OCI-LY7 (cell line): Measurements from ENCODE around the gene COL13A1.

Source experiments
- EZH2phosphoT487 ChIP-seq: fragments of 200-600 bp; sonication (generic); IDR thresholded peaks from 2 replicates; pipeline ENCODE4 v1.6.1; 2018; ENCODE audit warnings: low read depth, borderline replicate concordance, mild to moderate bottlenecking, mixed run types, antibody characterized with exemption, low read length, moderate library complexity, mixed read lengths
- TF ChIP-seq, protein P1 (sequence below): fragments of 200-600 bp; sonication (generic); conservative IDR thresholded peaks from 2 replicates; pipeline ENCODE4 v1.5.1; 2014; ENCODE audit warnings: mild to moderate bottlenecking, antibody characterized with exemption, low read length, moderate library complexity, mixed read lengths

DNA sequence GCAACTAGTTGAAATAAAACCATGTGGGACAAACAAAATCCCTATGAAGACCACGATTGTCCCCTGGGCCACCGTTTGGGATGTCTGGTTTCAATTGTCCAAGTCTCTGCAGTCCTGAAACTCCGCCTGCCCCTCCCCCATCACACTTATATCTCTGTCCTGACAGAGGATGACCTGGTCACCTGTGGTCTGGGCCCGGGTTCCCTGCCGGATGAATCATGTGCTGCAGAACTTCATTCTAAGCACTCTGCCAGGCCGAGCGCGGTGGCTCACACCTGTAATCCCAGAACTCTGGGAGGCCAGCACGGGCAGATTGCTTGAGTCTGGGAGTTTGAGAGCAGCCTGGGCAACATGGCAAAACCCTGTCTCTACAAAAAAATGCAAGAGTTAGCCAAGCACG is 91.1 kb downstream of the COL13A1 start:
- no peak for TF ChIP-seq EZH2phosphoT487
- TF ChIP-seq, protein P1, sequence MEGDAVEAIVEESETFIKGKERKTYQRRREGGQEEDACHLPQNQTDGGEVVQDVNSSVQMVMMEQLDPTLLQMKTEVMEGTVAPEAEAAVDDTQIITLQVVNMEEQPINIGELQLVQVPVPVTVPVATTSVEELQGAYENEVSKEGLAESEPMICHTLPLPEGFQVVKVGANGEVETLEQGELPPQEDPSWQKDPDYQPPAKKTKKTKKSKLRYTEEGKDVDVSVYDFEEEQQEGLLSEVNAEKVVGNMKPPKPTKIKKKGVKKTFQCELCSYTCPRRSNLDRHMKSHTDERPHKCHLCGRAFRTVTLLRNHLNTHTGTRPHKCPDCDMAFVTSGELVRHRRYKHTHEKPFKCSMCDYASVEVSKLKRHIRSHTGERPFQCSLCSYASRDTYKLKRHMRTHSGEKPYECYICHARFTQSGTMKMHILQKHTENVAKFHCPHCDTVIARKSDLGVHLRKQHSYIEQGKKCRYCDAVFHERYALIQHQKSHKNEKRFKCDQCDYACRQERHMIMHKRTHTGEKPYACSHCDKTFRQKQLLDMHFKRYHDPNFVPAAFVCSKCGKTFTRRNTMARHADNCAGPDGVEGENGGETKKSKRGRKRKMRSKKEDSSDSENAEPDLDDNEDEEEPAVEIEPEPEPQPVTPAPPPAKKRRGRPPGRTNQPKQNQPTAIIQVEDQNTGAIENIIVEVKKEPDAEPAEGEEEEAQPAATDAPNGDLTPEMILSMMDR = no peak
